Thyroid gland (tissue), 4 donors: ENCODE data around the gene ZKSCAN3.

Source experiments
- CTCF ChIP-seq, 6 experiments: fragments of 200-600 bp in 3 of 6; fragments of 450-650 bp in 3 of 6; sonication (generic) in 3 of 6; IDR thresholded peaks; one replicate each; pipeline ENCODE4 v1.5.1; 2016 to 2019; ENCODE audit warnings: antibody characterized with exemption in 6 of 6, mild to moderate bottlenecking in 2 of 6, inconsistent platforms in 1 of 6, moderate library complexity in 1 of 6
- POLR2A ChIP-seq, 2 donors: fragments of 450-650 bp; IDR thresholded peaks; one replicate each; pipeline ENCODE4 v1.6.1; 2017; ENCODE audit warnings: antibody characterized with exemption in 2 of 2, mild to moderate bottlenecking in 2 of 2, moderate library complexity in 1 of 2

- no peak for TF ChIP-seq CTCF (IDR thresholded peaks at IDR 0.05)
- no peak for TF ChIP-seq POLR2A (IDR thresholded peaks at IDR 0.05)
Measured at GRCh38 chr6:28351493-28351925, 1.8 kb downstream of the ZKSCAN3 start.
